Measurements from ENCODE around the gene PTPN11.

Gene PTPN11

DNA sequence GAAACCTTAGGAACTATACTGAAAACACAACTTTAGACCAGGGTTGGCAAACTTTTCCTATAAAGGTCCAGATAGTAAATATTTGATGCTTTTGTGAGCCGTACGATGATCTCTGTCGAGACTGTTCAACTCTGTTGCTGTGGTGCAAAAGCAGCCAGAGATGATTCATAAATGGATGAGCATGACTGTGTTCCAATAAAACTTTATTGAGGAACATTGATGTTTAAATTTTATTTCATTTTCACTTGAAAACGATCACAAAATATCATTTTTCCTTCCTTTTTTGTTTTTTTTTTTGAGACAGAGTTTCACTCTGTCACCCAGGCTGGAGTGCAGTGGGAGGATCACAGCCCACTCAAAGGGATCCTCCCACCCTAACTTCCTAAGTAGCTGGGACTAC is 105.5 kb downstream of the PTPN11 start:
- H3K36me3 ChIP-seq (ENCODE audit: control insufficient read depth, insufficient read depth, low read length) = no peaks in the 10 kb centered on the region
- no peak overlapping the region for H3K27ac ChIP-seq
- no peaks in the 10 kb centered on the region for H3K4me1 ChIP-seq
- no peak overlapping the region for H3K4me3 ChIP-seq (ENCODE audit: low read depth, low read length)
- no peaks in the 10 kb centered on the region for H3K9me3 ChIP-seq (ENCODE audit: control insufficient read depth, low read length)
- H3K4me2 ChIP-seq (ENCODE audit: low read length) = no peak overlapping the region
- no peak overlapping the region for H3K9ac ChIP-seq
- H2AFZ ChIP-seq = no peak overlapping the region
- TF ChIP-seq, protein P1, sequence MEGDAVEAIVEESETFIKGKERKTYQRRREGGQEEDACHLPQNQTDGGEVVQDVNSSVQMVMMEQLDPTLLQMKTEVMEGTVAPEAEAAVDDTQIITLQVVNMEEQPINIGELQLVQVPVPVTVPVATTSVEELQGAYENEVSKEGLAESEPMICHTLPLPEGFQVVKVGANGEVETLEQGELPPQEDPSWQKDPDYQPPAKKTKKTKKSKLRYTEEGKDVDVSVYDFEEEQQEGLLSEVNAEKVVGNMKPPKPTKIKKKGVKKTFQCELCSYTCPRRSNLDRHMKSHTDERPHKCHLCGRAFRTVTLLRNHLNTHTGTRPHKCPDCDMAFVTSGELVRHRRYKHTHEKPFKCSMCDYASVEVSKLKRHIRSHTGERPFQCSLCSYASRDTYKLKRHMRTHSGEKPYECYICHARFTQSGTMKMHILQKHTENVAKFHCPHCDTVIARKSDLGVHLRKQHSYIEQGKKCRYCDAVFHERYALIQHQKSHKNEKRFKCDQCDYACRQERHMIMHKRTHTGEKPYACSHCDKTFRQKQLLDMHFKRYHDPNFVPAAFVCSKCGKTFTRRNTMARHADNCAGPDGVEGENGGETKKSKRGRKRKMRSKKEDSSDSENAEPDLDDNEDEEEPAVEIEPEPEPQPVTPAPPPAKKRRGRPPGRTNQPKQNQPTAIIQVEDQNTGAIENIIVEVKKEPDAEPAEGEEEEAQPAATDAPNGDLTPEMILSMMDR (IDR thresholded peaks at IDR 0.05) = no peak
- no peaks in the 10 kb centered on the region for H3K27me3 ChIP-seq (ENCODE audit: control insufficient read depth, insufficient read depth, low read length)
- H3K79me2 ChIP-seq = no peaks in the 10 kb centered on the region

DNA sequence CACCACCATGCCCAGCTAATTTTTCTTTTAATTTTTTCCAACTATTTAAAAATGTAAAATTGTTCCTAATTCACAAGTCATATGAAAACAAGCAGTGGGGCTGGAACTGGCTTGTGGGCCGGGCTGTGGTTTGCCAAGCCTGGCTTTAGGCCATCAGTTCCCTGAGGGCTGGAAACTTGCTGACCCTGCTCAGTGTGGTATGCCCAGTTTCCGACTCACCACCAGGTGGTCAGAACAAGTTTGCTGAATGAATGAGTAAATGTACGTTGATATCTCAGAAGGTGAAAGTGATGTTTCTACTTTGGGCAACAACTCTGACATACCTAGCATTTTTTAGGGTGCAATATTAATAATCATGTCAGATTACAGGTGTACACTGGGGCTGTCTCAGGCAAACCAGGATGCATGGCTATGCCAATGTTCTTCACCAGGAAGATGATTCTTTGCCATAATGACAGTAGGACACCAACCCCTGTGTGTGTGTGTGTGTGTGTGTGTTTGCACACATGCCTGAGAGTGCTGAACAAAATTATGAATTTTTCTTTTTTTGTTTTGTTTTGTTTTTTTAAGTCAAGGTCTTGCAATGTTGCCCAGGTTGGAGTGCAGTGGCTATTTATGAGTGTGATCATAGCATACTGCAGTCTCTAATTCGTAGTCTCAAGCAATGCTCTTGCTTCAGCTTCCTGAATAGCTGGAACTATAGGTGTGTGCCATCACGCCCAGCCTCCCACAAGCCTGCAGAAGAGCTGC is 106.1 kb downstream of the PTPN11 start:
- no peaks in the 10 kb centered on the region for H3K36me3 ChIP-seq (ENCODE audit: control insufficient read depth, insufficient read depth, low read length)
- TF ChIP-seq, protein P1 (IDR thresholded peaks at IDR 0.05) = no peak
- H3K9ac ChIP-seq = no peak overlapping the region
- H3K4me2 ChIP-seq (ENCODE audit: low read length) = no peak overlapping the region
- no peak overlapping the region for H2AFZ ChIP-seq
- H3K79me2 ChIP-seq = no peaks in the 10 kb centered on the region
- H3K27ac ChIP-seq = no peak overlapping the region
- H3K4me1 ChIP-seq = no peaks in the 10 kb centered on the region
- no peaks in the 10 kb centered on the region for H3K27me3 ChIP-seq (ENCODE audit: control insufficient read depth, insufficient read depth, low read length)
- no peaks in the 10 kb centered on the region for H3K9me3 ChIP-seq (ENCODE audit: control insufficient read depth, low read length)
- H3K4me3 ChIP-seq (ENCODE audit: low read depth, low read length) = no peak overlapping the region

DNA sequence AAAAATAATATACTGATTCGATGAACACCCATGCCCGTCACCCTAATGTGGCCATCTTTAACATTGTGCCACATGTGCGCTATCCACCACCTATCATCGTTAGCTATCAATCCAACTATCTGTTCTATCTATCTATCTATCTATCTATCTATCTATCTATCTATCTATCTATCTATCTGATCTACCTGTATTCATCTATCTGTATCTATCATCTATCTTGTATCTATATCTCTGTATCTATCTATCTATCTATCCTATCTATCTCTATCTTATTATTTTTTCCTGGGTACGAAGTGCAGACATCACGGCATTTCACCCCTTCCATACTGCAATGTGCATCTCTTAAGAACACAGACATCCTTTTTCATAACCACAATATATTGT is 106.7 kb downstream of the PTPN11 start:
- no peaks in the 10 kb centered on the region for H3K9me3 ChIP-seq (ENCODE audit: control insufficient read depth, low read length)
- H3K27me3 ChIP-seq (ENCODE audit: control insufficient read depth, insufficient read depth, low read length) = no peaks in the 10 kb centered on the region
- H3K4me2 ChIP-seq (ENCODE audit: low read length) = no peak overlapping the region
- TF ChIP-seq, protein P1 (IDR thresholded peaks at IDR 0.05) = no peak
- no peak overlapping the region for H2AFZ ChIP-seq
- H3K27ac ChIP-seq = no peak overlapping the region
- H3K79me2 ChIP-seq = no peaks in the 10 kb centered on the region
- H3K9ac ChIP-seq = no peak overlapping the region
- no peak overlapping the region for H3K4me3 ChIP-seq (ENCODE audit: low read depth, low read length)
- no peaks in the 10 kb centered on the region for H3K4me1 ChIP-seq
- H3K36me3 ChIP-seq (ENCODE audit: control insufficient read depth, insufficient read depth, low read length) = no peaks in the 10 kb centered on the region

DNA sequence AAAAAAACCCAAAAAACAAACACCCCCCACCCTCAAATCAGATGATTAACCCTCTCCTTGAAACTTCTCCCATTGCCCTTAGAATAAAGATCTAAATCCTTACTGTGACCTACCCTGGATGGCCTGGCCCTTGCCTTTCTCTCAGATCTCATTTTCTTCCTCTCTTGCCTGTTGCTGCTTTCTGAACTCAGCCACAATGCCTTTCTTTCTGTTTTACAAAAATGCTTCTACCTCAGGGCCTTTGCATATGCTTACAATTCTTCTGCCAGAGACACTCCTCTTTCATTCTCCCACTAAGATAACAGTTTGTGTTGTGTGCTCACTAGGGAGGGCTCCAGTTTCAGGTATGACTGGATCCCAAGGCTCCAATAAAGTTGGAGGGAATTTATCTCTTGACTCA is 108.3 kb downstream of the PTPN11 start:
- Histone ChIP-seq H3K27ac (no peak overlapping the region), H3K4me3 (ENCODE audit: low read depth, low read length) (no peak overlapping the region), H3K27me3 (ENCODE audit: control insufficient read depth, insufficient read depth, low read length) (no peaks in the 10 kb centered on the region), H3K9ac (no peak overlapping the region), H2AFZ (no peak overlapping the region), H3K9me3 (ENCODE audit: control insufficient read depth, low read length) (no peaks in the 10 kb centered on the region), H3K79me2 (no peaks in the 10 kb centered on the region), H3K36me3 (ENCODE audit: control insufficient read depth, insufficient read depth, low read length) (no peaks in the 10 kb centered on the region), H3K4me1 (no peaks in the 10 kb centered on the region), H3K4me2 (ENCODE audit: low read length) (no peak overlapping the region)
- TF ChIP-seq, protein P1 (IDR thresholded peaks at IDR 0.05) = no peak

DNA sequence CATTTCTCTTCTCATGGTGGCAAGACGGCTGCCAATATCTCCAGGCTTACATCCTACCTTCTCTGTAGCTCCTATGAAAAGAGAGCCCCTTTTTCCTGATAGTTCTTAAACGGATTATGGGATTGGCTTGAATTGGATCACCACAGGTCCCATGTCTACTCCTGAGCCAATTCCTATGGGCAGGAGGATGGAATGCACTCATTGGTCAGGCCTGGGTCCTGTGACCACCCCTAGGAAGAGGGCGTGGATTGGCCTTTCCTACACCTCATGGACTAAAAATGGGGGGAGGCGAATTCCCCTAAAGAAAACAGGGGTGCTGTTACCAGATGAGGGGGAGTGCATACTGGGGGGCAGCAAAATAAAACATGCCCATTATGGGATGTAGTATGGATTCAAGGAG is 108.8 kb downstream of the PTPN11 start:
- Histone ChIP-seq H3K4me1 (no peaks in the 10 kb centered on the region), H3K4me3 (ENCODE audit: low read depth, low read length) (no peak overlapping the region), H3K36me3 (ENCODE audit: control insufficient read depth, insufficient read depth, low read length) (no peaks in the 10 kb centered on the region), H3K4me2 (ENCODE audit: low read length) (no peak overlapping the region), H2AFZ (no peak overlapping the region), H3K9me3 (ENCODE audit: control insufficient read depth, low read length) (no peaks in the 10 kb centered on the region), H3K27ac (no peak overlapping the region), H3K9ac (no peak overlapping the region), H3K79me2 (no peaks in the 10 kb centered on the region), H3K27me3 (ENCODE audit: control insufficient read depth, insufficient read depth, low read length) (no peaks in the 10 kb centered on the region)
- TF ChIP-seq, protein P1 (IDR thresholded peaks at IDR 0.05) = no peak

Measured in parathyroid adenoma (tissue), 2 donors.